ENCODE measurements around the gene CYP20A1.

The CYP20A1 gene

GRCh38 chr2:203347375-203347774, 108.6 kb downstream of the CYP20A1 start:
- no peak for TF ChIP-seq CTCF (IDR thresholded peaks at IDR 0.05; ENCODE audit: control insufficient read depth, extremely low read depth, insufficient read depth)
- DNase-seq (ENCODE audit: low read depth), result no peak
- H3K4me3 ChIP-seq (ENCODE audit: low read depth, low read length), result no peak overlapping the region

- DNase-seq (ENCODE audit: low read depth), result no peak
- no peak overlapping the region for H3K4me3 ChIP-seq (ENCODE audit: low read depth, low read length)
- no peak for TF ChIP-seq CTCF (IDR thresholded peaks at IDR 0.05; ENCODE audit: control insufficient read depth, extremely low read depth, insufficient read depth)
Observed at GRCh38 chr2:203352604-203353255, 113.9 kb downstream of the CYP20A1 start.

GRCh38 chr2:203354966-203355365, 116.1 kb downstream of the CYP20A1 start:
- no peak overlapping the region for H3K4me3 ChIP-seq (ENCODE audit: low read depth, low read length)
- no peak for DNase-seq (ENCODE audit: low read depth)
- no peak for TF ChIP-seq CTCF (IDR thresholded peaks at IDR 0.05; ENCODE audit: control insufficient read depth, extremely low read depth, insufficient read depth)
